ENCODE results near the gene ZNF580.

DNA sequence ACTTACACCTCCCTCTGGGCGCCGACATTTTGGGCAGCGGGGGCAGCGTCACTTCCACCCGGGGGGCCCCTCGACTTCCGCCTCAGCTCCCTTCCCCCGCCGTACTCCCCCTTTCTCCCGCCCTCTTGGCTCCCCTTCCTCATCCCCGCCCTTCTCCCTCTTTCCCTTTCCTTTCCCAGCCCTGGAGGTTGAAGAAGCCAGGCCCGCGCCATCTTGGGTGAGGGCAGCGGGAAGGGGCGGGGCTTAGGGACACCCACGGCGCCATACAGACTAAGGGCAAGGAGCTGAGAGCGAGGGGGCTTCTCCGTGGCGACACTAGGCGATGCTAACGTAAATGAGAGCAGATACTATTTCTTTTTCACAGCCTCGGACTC, 41.3 kb upstream of the ZNF580 start, which contains the start of gene FIZ1:
- TF ChIP-seq EZH2 (IDR thresholded peaks at IDR 0.05; ENCODE audit: insufficient read depth, low read length) (no peak), CTCF (IDR thresholded peaks at IDR 0.05; ENCODE audit: insufficient read depth, low read depth, low read length) (no peak)
